Breast epithelium (tissue), 4 donors: Measurements from ENCODE around the gene FZD4. TPM values are rescaled to one million over a fixed set of nuclear protein-coding genes. Genes with fewer than 3 reads are reported as not detected.
A peak's percentile ranks its signal among the peaks of the same experiment; 100 is the strongest.
"Not testable (repeated sequence)": the region's sequence is repeated elsewhere in the genome, so short reads cannot be mapped to it uniquely, and the experiment has no call there.

ENCODE experiments used
- DNase-seq, 2 donors: peaks; one replicate each; pipeline ENCODE4 v3.0.0-alpha.2; 2019; ENCODE audit warnings: low spot score in 2 of 2
- H3K27ac ChIP-seq, 2 donors: fragments of 200-600 bp; sonication (generic) in 1 of 2; one replicate each; pipeline ENCODE4 v1.5.1; 2016 to 2019; ENCODE audit warnings: mild to moderate bottlenecking in 1 of 2
- H3K27me3 ChIP-seq, 2 donors: fragments of 200-600 bp; sonication (generic) in 1 of 2; one replicate each; pipeline versions ENCODE4 v1.5.1 to v1.6.0; 2017 to 2019; ENCODE audit warnings: control low read depth in 1 of 2, mild to moderate bottlenecking in 1 of 2
- H3K36me3 ChIP-seq: fragments of 200-600 bp; one replicate; pipeline ENCODE4 v1.5.1; 2019
- H3K4me1 ChIP-seq, 2 donors: fragments of 200-600 bp; sonication (generic); one replicate each; pipeline ENCODE4 v1.5.1; 2016 to 2019; ENCODE audit warnings: control low read depth in 1 of 2
- H3K4me3 ChIP-seq, 3 donors: fragments of 200-600 bp; sonication (generic); 1 replicate in 2 of 3; 2 replicates in 1 of 3; pipeline ENCODE4 v1.5.1; 2016 to 2019; ENCODE audit warnings: mild to moderate bottlenecking in 3 of 3, moderate library complexity in 2 of 3
- H3K9me3 ChIP-seq, 2 donors: fragments of 200-600 bp; sonication (generic) in 1 of 2; one replicate each; pipeline ENCODE4 v1.5.1; 2016 to 2019; ENCODE audit warnings: control low read depth in 1 of 2
- CTCF ChIP-seq, 3 donors: fragments of 450-650 bp; IDR thresholded peaks; one replicate each; pipeline ENCODE4 v1.5.1; 2016 to 2017; ENCODE audit warnings: antibody characterized with exemption in 3 of 3, mild to moderate bottlenecking in 3 of 3, moderate library complexity in 3 of 3
- POLR2A ChIP-seq: fragments of 450-650 bp; IDR thresholded peaks from one replicate; pipeline ENCODE4 v1.6.1; 2016; ENCODE audit warnings: antibody characterized with exemption, mild to moderate bottlenecking, moderate library complexity
- POLR2AphosphoS5 ChIP-seq, 3 donors: sonication (generic); formaldehyde crosslinking; IDR thresholded peaks; one replicate each; pipeline ENCODE4 v1.6.1; 2017; ENCODE audit warnings: antibody characterized with exemption in 3 of 3
- intact Hi-C: fragments of 100-400 bp; cut with DNase I; formaldehyde crosslinking; loops from one replicate; pipeline ENCODE4 v1.15.1; 2023; ENCODE audit warnings: low total_unique reads
- total RNA-seq, 3 donors: library from RNA; depleted of rRNA; stranded (reverse); fragments of >200 nt; gene quantifications; one replicate each; pipeline ENCODE4 v1.1.0, GENCODE V29; 2016

Gene FZD4
- total RNA-seq: 100 to 1,000 TPM in 1 of 3 donors, 10 to 100 TPM in 2; 44.5 to 408 (median 72.8) TPM

- Histone ChIP-seq H3K4me3 (peak within 1 kb of the TSS; percentile 93 to 98 (median 95)), H3K27me3 (no peaks in the 10 kb centered on the region), H3K36me3 (no peaks in the 10 kb centered on the region), H3K27ac (peak within 1 kb of the TSS; percentile 87 to 94), H3K9me3 (no peaks in the 10 kb centered on the region), H3K4me1 (no peaks in the 10 kb centered on the region)
- DNase-seq: peak; percentile 77 to 86
- intact Hi-C loops: loop anchor here (5.0 to 10.0 kb wide), 2 partner anchors 37 to 79 kb away; partner anchors contain the start of gene TMEM135
- TF ChIP-seq POLR2AphosphoS5 (IDR thresholded peaks at IDR 0.05): peak; percentile 47 to 71 (median 54)
- TF ChIP-seq CTCF (IDR thresholded peaks at IDR 0.05): no peak
Observed at GRCh38 chr11:86955361-86956120, at the start of gene FZD4. Gene FZD4 (minus strand): TSS chr11:86955395. CDS start chr11:86955085, 310 bp downstream.

GRCh38 chr11:87004281-87004680, 49.1 kb upstream of the FZD4 start:
- H3K4me3 ChIP-seq, intact Hi-C loops, DNase-seq, H3K4me1 ChIP-seq, H3K27me3 ChIP-seq, H3K36me3 ChIP-seq, H3K9me3 ChIP-seq, H3K27ac ChIP-seq: not testable (repeated sequence)

GRCh38 chr11:87002918-87003317, 47.7 kb upstream of the FZD4 start:
- Histone ChIP-seq H3K9me3 (no peaks in the 10 kb centered on the region), H3K4me3 (no peak overlapping the region), H3K4me1 (no peaks in the 10 kb centered on the region), H3K27me3 (no peaks in the 10 kb centered on the region), H3K36me3 (no peaks in the 10 kb centered on the region), H3K27ac (no peak overlapping the region)
- TF ChIP-seq POLR2A: no peak
- no peak for TF ChIP-seq POLR2AphosphoS5 (IDR thresholded peaks at IDR 0.05)
- no peak for TF ChIP-seq CTCF (IDR thresholded peaks at IDR 0.05)
- intact Hi-C loops: loop anchor here (1.0 kb wide), 1 partner anchor 14 kb away; no protein-coding TSS in a partner anchor
- no peak for DNase-seq

- Histone ChIP-seq H3K36me3 (no peaks in the 10 kb centered on the region), H3K27me3 (no peaks in the 10 kb centered on the region), H3K9me3 (no peaks in the 10 kb centered on the region), H3K4me3 (no peak overlapping the region), H3K27ac (peak overlapping the region in 1 of 2 donors; percentile 57), H3K4me1 (no peaks in the 10 kb centered on the region)
- TF ChIP-seq POLR2A (no peak), POLR2AphosphoS5 (IDR thresholded peaks at IDR 0.05) (peak in 1 of 3 donors; percentile 27)
- DNase-seq: peak in 1 of 2 donors; percentile 34
- intact Hi-C loops: no loop called here
Observed at GRCh38 chr11:86999859-87000753, 44.9 kb upstream of the FZD4 start.

- no peak for DNase-seq
- no peaks in the 10 kb centered on the region for H3K36me3 ChIP-seq
- H3K27ac ChIP-seq: peak overlapping the region in 1 of 2 donors; percentile 57
- intact Hi-C loops: no loop called here
- no peaks in the 10 kb centered on the region for H3K9me3 ChIP-seq
- no peak overlapping the region for H3K4me3 ChIP-seq
- H3K4me1 ChIP-seq: no peaks in the 10 kb centered on the region
- no peaks in the 10 kb centered on the region for H3K27me3 ChIP-seq
- TF ChIP-seq POLR2AphosphoS5 (IDR thresholded peaks at IDR 0.05) (no peak), CTCF (IDR thresholded peaks at IDR 0.05) (no peak), POLR2A (no peak)
Observed at GRCh38 chr11:86999388-86999787, 44.2 kb upstream of the FZD4 start.
